Fibroblast of mammary gland (primary cell): Measurements from ENCODE around the gene NUP50.
A peak's percentile ranks its signal among the peaks of the same experiment; 100 is the strongest.

ENCODE experiments used
- DNase-seq: peaks from one replicate; pipeline ENCODE4 v3.0.0-alpha.2; 2010; ENCODE audit warnings: low read depth
- H3K4me3 ChIP-seq: 2 replicates; pipeline ENCODE4 v1.5.1; 2011; ENCODE audit warnings: low read depth, mild to moderate bottlenecking, low read length, moderate library complexity; ENCODE audit not compliant: control insufficient read depth
- TF ChIP-seq, protein P1 (sequence below): conservative IDR thresholded peaks from 2 replicates; pipeline ENCODE4 v1.5.1; 2011; ENCODE audit warnings: low read depth, low read length, inconsistent platforms; ENCODE audit not compliant: control insufficient read depth, insufficient read depth

NUP50 gene

DNA sequence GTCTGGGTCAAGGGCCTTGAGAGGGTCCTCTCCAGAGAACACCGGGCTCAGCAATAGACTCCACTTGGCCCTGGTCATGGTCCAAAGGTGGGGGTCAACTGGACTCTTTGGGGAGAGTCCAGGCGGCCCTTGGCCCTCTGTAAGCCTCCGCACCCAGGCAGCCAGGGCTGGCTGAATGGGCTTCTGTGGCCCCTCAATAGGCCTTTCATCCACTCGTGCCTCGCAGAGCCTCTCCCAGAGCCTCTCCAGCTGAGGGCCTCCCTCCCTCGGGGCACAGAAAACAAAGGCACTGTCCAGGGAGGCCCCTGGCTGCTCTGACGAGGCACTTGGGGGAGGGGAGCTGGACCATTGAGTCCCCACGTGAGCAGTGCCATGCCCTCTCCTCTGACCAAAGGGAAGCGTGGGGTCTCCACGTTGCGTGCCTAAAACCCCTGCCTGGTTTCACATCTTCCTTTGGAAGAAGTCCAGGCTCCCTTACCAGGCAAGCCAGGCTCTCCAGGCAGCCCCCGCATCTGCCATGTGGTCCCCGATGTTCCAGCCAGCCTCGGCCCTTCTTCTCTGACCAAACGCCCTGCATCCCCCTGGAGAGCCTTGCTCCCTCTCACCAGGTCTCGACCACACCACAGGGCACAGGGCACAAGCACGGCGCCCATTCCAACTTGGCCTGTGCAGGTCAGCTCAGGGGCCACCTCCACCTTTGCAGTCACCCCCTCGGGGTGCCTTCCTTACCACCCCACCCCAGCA, 61.4 kb downstream of the NUP50 start:
- no peak for DNase-seq
- H3K4me3 ChIP-seq: no peak overlapping the region

GRCh38 chr22:45225732-45226502, 62.2 kb downstream of the NUP50 start:
- no peak overlapping the region for H3K4me3 ChIP-seq
- peak; percentile 65 for DNase-seq

More for the DNA sequence above, 61.4 kb downstream of the NUP50 start:
- TF ChIP-seq, protein P1, sequence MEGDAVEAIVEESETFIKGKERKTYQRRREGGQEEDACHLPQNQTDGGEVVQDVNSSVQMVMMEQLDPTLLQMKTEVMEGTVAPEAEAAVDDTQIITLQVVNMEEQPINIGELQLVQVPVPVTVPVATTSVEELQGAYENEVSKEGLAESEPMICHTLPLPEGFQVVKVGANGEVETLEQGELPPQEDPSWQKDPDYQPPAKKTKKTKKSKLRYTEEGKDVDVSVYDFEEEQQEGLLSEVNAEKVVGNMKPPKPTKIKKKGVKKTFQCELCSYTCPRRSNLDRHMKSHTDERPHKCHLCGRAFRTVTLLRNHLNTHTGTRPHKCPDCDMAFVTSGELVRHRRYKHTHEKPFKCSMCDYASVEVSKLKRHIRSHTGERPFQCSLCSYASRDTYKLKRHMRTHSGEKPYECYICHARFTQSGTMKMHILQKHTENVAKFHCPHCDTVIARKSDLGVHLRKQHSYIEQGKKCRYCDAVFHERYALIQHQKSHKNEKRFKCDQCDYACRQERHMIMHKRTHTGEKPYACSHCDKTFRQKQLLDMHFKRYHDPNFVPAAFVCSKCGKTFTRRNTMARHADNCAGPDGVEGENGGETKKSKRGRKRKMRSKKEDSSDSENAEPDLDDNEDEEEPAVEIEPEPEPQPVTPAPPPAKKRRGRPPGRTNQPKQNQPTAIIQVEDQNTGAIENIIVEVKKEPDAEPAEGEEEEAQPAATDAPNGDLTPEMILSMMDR: no peak

DNA sequence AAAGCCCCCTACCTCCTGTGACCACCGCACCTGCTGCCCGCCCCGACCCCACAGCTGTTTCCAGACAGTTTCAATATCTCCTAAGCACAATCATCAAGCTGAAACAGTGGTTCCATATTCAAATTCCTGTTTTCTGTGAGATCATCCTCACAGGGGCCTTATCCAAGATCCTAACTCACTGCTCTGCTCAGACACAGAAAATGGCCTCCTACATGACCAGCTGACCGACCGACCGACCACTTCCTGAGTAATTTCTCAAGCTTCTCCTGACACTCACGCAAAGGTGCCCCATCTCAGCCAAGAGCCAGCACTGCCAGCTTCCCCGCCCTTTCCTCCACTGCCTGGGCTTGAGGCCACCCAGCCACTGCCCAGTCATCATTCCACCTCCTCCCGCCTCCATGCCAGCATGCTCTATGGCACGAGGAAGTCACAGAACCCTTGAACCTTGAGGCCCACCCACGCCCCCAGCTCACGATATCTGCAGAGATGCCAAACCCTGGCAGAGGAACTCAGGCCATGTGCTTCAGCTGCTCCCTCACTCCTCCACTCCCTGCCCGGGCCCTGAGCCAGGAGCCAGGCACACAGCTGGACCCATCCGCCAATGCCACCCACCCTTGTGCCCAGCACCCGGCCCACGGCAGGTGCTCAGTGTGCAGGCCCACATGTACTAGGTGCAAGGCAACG, 62.9 kb downstream of the NUP50 start:
- H3K4me3 ChIP-seq: no peak overlapping the region
- TF ChIP-seq, protein P1: no peak
- peak; percentile 13 for DNase-seq

More at GRCh38 chr22:45225732-45226502, 62.2 kb downstream of the NUP50 start:
- TF ChIP-seq, protein P1: no peak

DNA sequence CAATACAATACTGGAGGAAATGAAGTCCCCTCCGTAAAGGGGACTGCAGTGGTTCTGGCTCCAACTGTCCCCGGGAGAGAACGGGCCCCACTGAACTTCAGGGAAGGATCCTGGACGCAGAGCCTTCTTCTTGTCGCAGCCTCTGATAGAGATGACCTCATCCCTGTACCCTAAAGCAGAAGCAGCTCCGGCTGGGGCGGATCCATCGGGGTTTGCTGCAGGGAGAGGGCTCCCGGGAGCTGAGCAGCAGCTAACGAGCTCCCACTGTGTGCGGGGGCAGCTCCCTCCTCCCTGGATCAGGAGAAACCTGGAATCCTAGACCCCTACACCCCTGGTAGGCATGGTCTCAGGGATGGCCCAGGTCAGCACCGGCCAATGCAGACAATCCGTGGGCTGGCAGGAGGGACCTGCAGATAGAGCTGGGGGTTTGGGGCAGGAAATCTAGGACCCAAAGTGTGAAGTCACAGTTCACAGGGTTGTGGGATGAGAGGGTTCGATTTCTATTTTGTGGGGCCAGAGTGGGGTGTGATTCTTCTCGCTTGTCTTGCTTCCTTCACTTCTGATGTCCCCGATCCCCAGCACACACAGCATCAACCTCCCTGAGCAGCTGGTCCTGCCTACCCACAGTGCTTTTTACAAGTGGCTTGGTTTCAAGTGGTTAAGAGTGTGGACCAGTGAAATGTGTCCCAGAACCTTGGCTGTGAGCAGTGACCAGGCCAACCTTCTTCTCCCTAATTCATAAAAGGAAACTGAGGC, 64.1 kb downstream of the NUP50 start:
- no peak for DNase-seq
- no peak overlapping the region for H3K4me3 ChIP-seq
- TF ChIP-seq, protein P1: no peak

DNA sequence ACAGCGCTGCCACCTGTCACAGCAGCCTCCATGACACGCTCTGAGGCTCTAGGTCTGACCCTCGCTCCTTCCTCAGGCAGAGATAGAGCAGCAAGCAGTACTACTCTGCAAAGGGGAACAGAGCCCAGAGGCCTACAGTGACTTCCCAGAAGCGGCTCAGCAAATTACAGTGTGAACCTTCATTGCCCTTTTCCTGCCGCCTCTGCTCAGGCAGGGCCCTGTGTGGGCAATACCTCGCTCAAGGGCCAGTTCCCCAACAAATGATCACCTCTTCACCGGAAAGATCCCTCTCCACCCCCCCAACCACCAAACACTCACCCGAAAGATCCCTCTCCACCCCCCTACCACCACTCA, 64.7 kb downstream of the NUP50 start:
- H3K4me3 ChIP-seq: no peak overlapping the region
- TF ChIP-seq, protein P1: no peak
- DNase-seq: no peak

- no peak overlapping the region for H3K4me3 ChIP-seq
- TF ChIP-seq, protein P1: no peak
- no peak for DNase-seq
Observed at GRCh38 chr22:45229181-45229580, 65.5 kb downstream of the NUP50 start.
